HCT116 (cell line): ENCODE results near the gene FLVCR2. TPM values are rescaled to one million over a fixed set of nuclear protein-coding genes. Genes with fewer than 3 reads are reported as not detected.

ENCODE experiments used
- ATAC-seq: fragments of 200-7000 bp; cut with Tn5 transposase; 2 replicates; pipeline ENCODE4 v1.9.1; 2020; ENCODE audit warnings: mild to moderate bottlenecking, moderate library complexity
- BruUV-seq: library from RNA; stranded (reverse); fragments of 400-500 nt; replicated peaks from 2 replicates; lab custom pipeline; 2021; lab: Mats Ljungman, UMichigan
- CTCF ChIA-PET: fragments of 300-600 bp; sonication (Branson Sonifier 250); formaldehyde crosslinking; loops from one replicate; lab custom pipeline; 2021; ENCODE audit warnings: antibody characterized with exemption; lab: Charles Lee
- POLR2A ChIA-PET: fragments of 300-600, 350-600 bp; sonication (Branson Sonifier 250); formaldehyde crosslinking; loops from one replicate; lab custom pipeline; 2021; ENCODE audit warnings: antibody characterized with exemption; lab: Charles Lee
- RAD21 ChIA-PET, 2 experiments: fragments of 300-600 bp; sonication (Branson Sonifier 250); formaldehyde crosslinking; loops; one replicate each; lab custom pipeline; 2023; ENCODE audit warnings: low total read pairs in 2 of 2; ENCODE audit not compliant: uncharacterized antibody in 2 of 2, unreplicated experiment in 2 of 2, low non-redundant PET in 1 of 2; lab: Charles Lee
- DNase-seq: peaks from one replicate; pipeline ENCODE4 v3.0.0-alpha.2; 2010; ENCODE audit warnings: low read depth, low spot score
- H2AFZ ChIP-seq: fragments of 200-600 bp; shearing (Covaris generic), sonication (generic); 2 replicates; pipeline ENCODE4 v1.6.1; 2017; ENCODE audit warnings: low read depth, mixed run types, mixed read lengths, antibody characterized with exemption, low read length; ENCODE audit not compliant: poor library complexity, severe bottlenecking
- H3K27ac ChIP-seq: 2 replicates; pipeline ENCODE4 v1.5.1; 2012; ENCODE audit warnings: low read depth, low read length
- H3K27me3 ChIP-seq: fragments of 200-600 bp; sonication (generic); 2 replicates; pipeline ENCODE4 v1.6.1; 2016; ENCODE audit warnings: mixed run types, low read length, mixed read lengths; ENCODE audit not compliant: insufficient read depth
- H3K36me3 ChIP-seq, 2 experiments: fragments of 200-500 bp in 1 of 2; fragments of 200-600 bp in 1 of 2; sonication (Bioruptor generic) in 1 of 2; sonication (generic) in 1 of 2; 2 replicates each; pipeline versions ENCODE4 v1.5.1 to v1.6.1; 2014 to 2016; ENCODE audit warnings: low read length in 2 of 2, inconsistent platforms in 1 of 2, mixed read lengths in 1 of 2, mixed run types in 1 of 2; ENCODE audit not compliant: insufficient read depth in 2 of 2, control insufficient read depth in 1 of 2
- H3K4me1 ChIP-seq, 2 experiments: fragments of 200-600 bp in 1 of 2; sonication (generic) in 1 of 2; 2 replicates each; pipeline versions ENCODE4 v1.5.1 to v1.6.1; 2012 to 2017; ENCODE audit warnings: low read length in 2 of 2, inconsistent platforms in 1 of 2, mild to moderate bottlenecking in 1 of 2, mixed read lengths in 1 of 2, mixed run types in 1 of 2, moderate library complexity in 1 of 2; ENCODE audit not compliant: insufficient read depth in 2 of 2, control insufficient read depth in 1 of 2
- H3K4me2 ChIP-seq: fragments of 200-600 bp; sonication (generic); 2 replicates; pipeline ENCODE4 v1.6.1; 2017; ENCODE audit warnings: mixed run types, low read length, mixed read lengths
- H3K4me3 ChIP-seq, 2 experiments: fragments of 200-600 bp in 1 of 2; sonication (generic) in 1 of 2; replicated peaks in 1 of 2; 2 replicates each; pipeline ENCODE4 v1.5.1; 2011 to 2016; ENCODE audit warnings: low read length in 2 of 2, control low read depth in 1 of 2, low read depth in 1 of 2, mild to moderate bottlenecking in 1 of 2, mixed read lengths in 1 of 2, mixed run types in 1 of 2
- H3K79me2 ChIP-seq: fragments of 200-600 bp; sonication (generic); 2 replicates; pipeline ENCODE4 v1.6.1; 2017; ENCODE audit warnings: mild to moderate bottlenecking, mixed run types, low read length, moderate library complexity, mixed read lengths; ENCODE audit not compliant: insufficient read depth
- H3K9ac ChIP-seq: fragments of 200-600 bp; sonication (generic); 2 replicates; pipeline ENCODE4 v1.6.1; 2016; ENCODE audit warnings: low read length, mixed read lengths
- H3K9me2 ChIP-seq: fragments of 200-600 bp; sonication (generic), shearing (Covaris generic); 2 replicates; pipeline ENCODE4 v1.6.1; 2017; ENCODE audit warnings: mixed run types, mild to moderate bottlenecking, moderate library complexity; ENCODE audit not compliant: insufficient read depth
- H3K9me3 ChIP-seq, 2 experiments: fragments of 200-500 bp in 1 of 2; fragments of 200-600 bp in 1 of 2; sonication (Bioruptor generic) in 1 of 2; sonication (generic) in 1 of 2; 2 replicates each; pipeline ENCODE4 v1.6.1; 2014 to 2017; ENCODE audit warnings: low read length in 2 of 2, mixed read lengths in 2 of 2, inconsistent platforms in 1 of 2, low read depth in 1 of 2, mild to moderate bottlenecking in 1 of 2, mixed run types in 1 of 2, moderate library complexity in 1 of 2; ENCODE audit not compliant: control insufficient read depth in 1 of 2, insufficient read depth in 1 of 2
- H4K20me1 ChIP-seq: fragments of 200-600 bp; sonication (generic), shearing (Covaris generic); 2 replicates; pipeline ENCODE4 v1.6.1; 2017; ENCODE audit warnings: mixed run types, mild to moderate bottlenecking, moderate library complexity; ENCODE audit not compliant: insufficient read depth
- ATF3 ChIP-seq: IDR thresholded peaks from 2 replicates; pipeline ENCODE4 v1.6.1; 2012
- CBX3 ChIP-seq: IDR thresholded peaks from 2 replicates; pipeline ENCODE4 v1.6.1; 2012; ENCODE audit warnings: low read depth
- EGR1 ChIP-seq: IDR thresholded peaks from 2 replicates; pipeline ENCODE4 v1.6.1; 2012; ENCODE audit warnings: low read depth
- EZH2 ChIP-seq: fragments of 200-600 bp; sonication (generic); IDR thresholded peaks from 2 replicates; pipeline ENCODE4 v1.6.1; 2017; ENCODE audit warnings: antibody characterized with exemption, mixed run types
- FOSL1 ChIP-seq: IDR thresholded peaks from 2 replicates; pipeline ENCODE4 v1.6.1; 2012; ENCODE audit warnings: low read depth
- MAX ChIP-seq: IDR thresholded peaks from 2 replicates; pipeline ENCODE4 v1.6.1; 2012
- POLR2A ChIP-seq: IDR thresholded peaks from 2 replicates; pipeline ENCODE4 v1.7.0; 2011; ENCODE audit warnings: borderline replicate concordance; ENCODE audit not compliant: insufficient read depth, insufficient read length; ENCODE audit errors: extremely low read depth
- POLR2AphosphoS5 ChIP-seq: IDR thresholded peaks from 2 replicates; pipeline ENCODE4 v1.6.1; 2011; ENCODE audit warnings: mild to moderate bottlenecking, low read depth, low read length, moderate library complexity
- SIN3A ChIP-seq: IDR thresholded peaks from 2 replicates; pipeline ENCODE4 v1.6.1; 2012; ENCODE audit warnings: low read depth
- SP1 ChIP-seq: IDR thresholded peaks from 2 replicates; pipeline ENCODE4 v1.6.1; 2012; ENCODE audit warnings: low read depth
- ZBTB33 ChIP-seq: IDR thresholded peaks from 2 replicates; pipeline ENCODE4 v1.6.1; 2011; ENCODE audit warnings: mild to moderate bottlenecking, low read length, moderate library complexity; ENCODE audit not compliant: insufficient replicate concordance; ENCODE audit errors: extremely low read depth
- ZNF274 ChIP-seq: fragments of 200-500 bp; sonication (Bioruptor generic); IDR thresholded peaks from 2 replicates; pipeline ENCODE4 v1.6.1; 2014; ENCODE audit warnings: mild to moderate bottlenecking, low read depth, low read length, inconsistent platforms
- intact Hi-C: fragments of 100-400 bp; cut with micrococcal nuclease; formaldehyde crosslinking; loops from 2 replicates; pipeline ENCODE4 v1.10.0; 2022
- total RNA-seq: library from RNA; stranded (reverse); gene quantifications from one replicate; pipeline ENCODE4 v1.2.1, GENCODE V29; 2021; ENCODE audit not compliant: unreplicated experiment

The FLVCR2 gene
- total RNA-seq, 1 experiment from 2014 or later: 0.84 TPM

DNA sequence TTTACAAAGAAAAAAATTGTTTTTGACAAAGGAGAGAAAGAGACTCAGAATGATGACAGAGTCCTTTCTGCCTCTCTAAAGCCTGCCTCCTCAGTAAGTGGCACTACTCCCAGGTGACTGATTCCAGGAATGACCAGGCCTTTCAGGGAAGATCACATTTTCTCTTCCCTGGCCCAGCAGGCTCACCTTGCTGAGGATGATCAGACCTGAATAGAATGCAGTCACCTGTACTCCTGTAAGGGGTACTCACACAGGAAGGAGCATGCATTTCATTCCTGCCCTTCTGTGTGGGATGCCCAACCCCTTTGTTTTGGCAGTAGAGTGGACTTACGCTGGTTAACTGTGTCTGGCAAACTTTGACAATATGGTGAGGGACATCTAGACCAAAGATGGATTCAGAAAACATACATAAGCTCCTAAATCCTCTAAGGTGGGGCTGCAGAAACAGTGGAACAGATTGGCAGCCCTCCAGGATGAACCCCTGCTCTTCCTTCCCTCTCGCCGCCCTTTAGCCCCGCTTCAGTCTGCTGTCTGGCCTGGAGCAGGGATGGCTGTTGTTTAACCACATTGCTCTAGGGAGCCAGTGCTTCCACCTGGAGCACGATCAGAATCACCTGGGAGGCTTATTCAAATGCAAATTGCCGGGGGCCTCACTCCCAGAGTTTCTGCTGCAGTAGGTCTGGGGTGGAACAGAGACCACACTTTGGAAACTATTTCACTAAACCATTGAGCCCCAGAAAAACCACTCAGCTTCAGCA lies 52.5 kb downstream of the FLVCR2 start:
- Histone ChIP-seq H2AFZ (no peak overlapping the region), H3K27me3 (no peaks in the 10 kb centered on the region), H3K4me3 (no peak overlapping the region), H4K20me1 (no peaks in the 10 kb centered on the region), H3K9me3 (no peaks in the 10 kb centered on the region), H3K27ac (no peak overlapping the region), H3K9ac (no peak overlapping the region), H3K4me2 (no peak overlapping the region), H3K79me2 (no peaks in the 10 kb centered on the region), H3K36me3 (no peaks in the 10 kb centered on the region), H3K4me1 (peaks cover 12 to 13% of the 10 kb centered on the region in 2 experiments), H3K9me2 (no peaks in the 10 kb centered on the region)
- no peak for DNase-seq
- BruUV-seq: no TSS peak
- POLR2A ChIA-PET: no interaction called here
- intact Hi-C loops: no loop called here
- RAD21 ChIA-PET: no interaction called here
- TF ChIP-seq SP1 (no peak), ATF3 (no peak), EGR1 (no peak), SIN3A (no peak), FOSL1 (no peak), POLR2A (no peak), CBX3 (no peak), ZNF274 (no peak), POLR2AphosphoS5 (no peak), MAX (no peak)
- ATAC-seq: no peak
- CTCF ChIA-PET: no interaction called here

- DNase-seq: no peak
- no peak for TF ChIP-seq ZBTB33
- no peak for TF ChIP-seq POLR2AphosphoS5
- no peak for TF ChIP-seq MAX
- no peak for TF ChIP-seq EGR1
- TF ChIP-seq EZH2: no peak
- no peak for TF ChIP-seq ZNF274
- Histone ChIP-seq H3K9me3 (no peaks in the 10 kb centered on the region), H3K79me2 (no peaks in the 10 kb centered on the region), H2AFZ (no peak overlapping the region), H3K9me2 (no peaks in the 10 kb centered on the region), H3K27me3 (no peaks in the 10 kb centered on the region), H3K27ac (no peak overlapping the region), H3K4me1 (peaks cover 13 to 16% of the 10 kb centered on the region in 2 experiments), H3K36me3 (no peaks in the 10 kb centered on the region), H3K9ac (no peak overlapping the region), H3K4me2 (no peak overlapping the region), H4K20me1 (no peaks in the 10 kb centered on the region), H3K4me3 (no peak overlapping the region)
- ChIA-PET POLR2A (no interaction called here), RAD21 (no interaction called here), CTCF (no interaction called here)
- BruUV-seq: no TSS peak
- intact Hi-C loops: no loop called here
- no peak for ATAC-seq
Observed at GRCh38 chr14:75631453-75631831, 53.0 kb downstream of the FLVCR2 start.
